HG02981 (cell line): ENCODE results near the gene C19orf53.

ENCODE experiments used
- ATAC-seq: cut with Tn5 transposase; IDR thresholded peaks from one replicate; pipeline ENCODE4 v1.9.1; 2021; ENCODE audit warnings: mild to moderate bottlenecking, moderate library complexity; ENCODE audit not compliant: unreplicated experiment

C19orf53 gene

DNA sequence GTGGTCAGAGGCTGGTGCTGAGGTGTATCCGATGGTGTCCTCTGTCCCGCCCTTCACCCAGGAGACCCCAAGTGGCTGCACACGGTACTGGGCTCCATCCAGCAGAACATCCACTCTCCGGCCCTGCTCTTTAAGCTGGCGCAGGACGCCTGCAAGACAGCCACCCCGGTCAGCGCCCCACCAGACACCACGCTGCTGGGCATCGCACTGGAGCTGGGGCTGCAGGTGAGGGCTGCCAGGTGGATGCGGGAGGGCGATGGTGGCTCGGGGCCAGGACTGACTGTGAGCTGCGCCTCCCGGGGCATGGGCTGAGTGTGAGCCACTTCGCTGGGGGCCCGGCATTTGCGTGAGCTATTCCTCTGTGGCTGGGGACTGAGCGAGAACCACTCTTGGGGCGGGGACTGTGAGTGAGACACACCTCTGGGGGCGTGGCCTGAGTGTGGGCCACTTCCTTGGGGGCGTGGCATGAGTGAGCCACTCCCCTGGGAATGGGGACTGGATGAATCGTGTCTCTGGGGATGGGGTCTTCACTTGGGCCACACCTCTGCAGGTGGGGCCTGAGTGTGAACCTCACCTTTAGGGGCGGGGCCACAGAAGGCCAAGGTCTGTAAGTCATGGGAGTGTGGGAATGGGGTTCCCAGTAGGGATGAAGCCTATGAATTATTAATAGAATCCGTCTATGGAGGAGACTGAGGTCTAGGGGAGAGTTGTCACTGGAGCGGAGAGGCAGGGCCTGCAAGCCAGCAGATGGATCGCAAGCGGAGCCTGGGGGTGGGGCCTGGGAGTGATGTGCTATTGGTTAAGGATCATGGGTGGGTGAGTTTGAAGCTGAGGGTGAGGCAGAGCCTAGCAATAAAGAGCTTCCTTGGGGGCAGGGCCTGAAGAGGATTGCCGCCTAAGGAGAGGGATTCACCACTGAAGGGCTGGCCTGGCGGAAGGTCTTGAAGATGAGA lies 51.5 kb downstream of the C19orf53 start:
- ATAC-seq = no peak

DNA sequence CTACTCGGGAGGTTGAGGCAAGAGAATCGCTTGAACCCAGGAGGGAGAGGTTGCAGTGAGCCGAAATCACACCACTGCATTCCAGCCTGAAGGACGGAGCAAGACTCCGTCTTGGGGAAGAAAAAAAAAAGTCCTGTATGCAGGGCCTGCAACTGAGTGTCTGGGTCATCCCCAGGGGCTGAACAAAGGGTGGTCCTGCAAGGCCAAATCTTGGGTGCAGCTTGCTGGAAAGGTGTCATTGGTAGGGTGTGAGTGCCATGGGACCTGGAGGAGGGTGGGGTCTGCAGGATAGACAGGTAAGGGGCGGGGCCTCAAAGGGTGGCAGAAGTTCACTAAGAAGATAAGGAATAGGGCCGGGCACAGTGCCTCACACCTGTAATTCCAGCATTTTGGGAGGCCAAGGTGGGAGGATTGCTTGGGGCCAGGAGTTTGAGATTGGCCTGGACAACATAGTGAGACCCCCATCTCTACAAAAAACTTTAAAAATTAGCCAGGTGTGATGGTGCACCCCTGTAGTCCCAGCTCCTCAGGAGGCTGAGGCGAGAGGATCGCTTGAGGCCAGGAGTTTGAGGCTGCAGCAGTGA lies 52.5 kb downstream of the C19orf53 start:
- no peak for ATAC-seq

DNA sequence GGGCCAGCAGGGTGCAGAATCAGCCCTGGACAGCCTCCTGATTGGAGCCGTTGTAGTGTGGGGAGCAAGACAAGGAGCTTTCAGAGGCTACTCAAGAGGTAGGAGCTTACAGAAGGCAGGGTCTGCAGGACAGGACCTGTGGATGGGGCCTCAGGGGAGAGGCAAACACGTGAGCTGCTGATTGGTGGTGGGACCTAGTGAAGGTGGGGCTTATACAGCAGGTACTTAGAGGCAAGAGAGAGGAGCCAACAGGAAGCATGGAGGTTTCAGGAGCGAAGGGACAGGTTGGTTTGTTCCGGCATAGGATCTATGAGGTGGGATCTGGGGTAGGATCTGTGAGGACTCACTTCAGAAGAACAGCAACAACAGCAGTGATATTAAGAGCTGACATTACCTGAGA lies 53.4 kb downstream of the C19orf53 start:
- no peak for ATAC-seq
